Fibroblast of mammary gland (primary cell): ENCODE data around the gene RGS6.

Experiments
- DNase-seq: peaks from one replicate; pipeline ENCODE4 v3.0.0-alpha.2; 2010; ENCODE audit warnings: low read depth
- H3K4me3 ChIP-seq: 2 replicates; pipeline ENCODE4 v1.5.1; 2011; ENCODE audit warnings: low read depth, mild to moderate bottlenecking, low read length, moderate library complexity; ENCODE audit not compliant: control insufficient read depth
- TF ChIP-seq, protein P1 (sequence below): conservative IDR thresholded peaks from 2 replicates; pipeline ENCODE4 v1.5.1; 2011; ENCODE audit warnings: low read depth, low read length, inconsistent platforms; ENCODE audit not compliant: control insufficient read depth, insufficient read depth

The RGS6 gene

DNA sequence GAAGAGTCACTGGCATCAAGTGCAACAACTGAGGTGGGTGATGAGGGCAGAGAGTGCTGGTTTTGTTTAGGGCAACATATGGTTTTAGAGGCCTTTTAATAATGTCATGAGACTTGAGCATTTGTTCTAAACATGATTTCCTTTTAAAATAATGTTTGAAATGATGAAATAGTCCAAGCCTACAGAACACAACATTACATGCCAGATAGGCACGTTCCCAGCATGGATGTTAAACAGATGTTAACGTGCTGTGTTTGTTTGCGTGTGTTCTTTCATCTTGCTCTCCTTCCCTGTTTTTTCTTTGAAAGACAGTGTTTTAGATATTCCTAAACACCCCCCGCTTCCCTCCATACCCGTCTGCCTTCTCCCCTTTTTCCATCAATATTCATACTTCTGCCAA, 82.3 kb downstream of the RGS6 start:
- TF ChIP-seq, protein P1, sequence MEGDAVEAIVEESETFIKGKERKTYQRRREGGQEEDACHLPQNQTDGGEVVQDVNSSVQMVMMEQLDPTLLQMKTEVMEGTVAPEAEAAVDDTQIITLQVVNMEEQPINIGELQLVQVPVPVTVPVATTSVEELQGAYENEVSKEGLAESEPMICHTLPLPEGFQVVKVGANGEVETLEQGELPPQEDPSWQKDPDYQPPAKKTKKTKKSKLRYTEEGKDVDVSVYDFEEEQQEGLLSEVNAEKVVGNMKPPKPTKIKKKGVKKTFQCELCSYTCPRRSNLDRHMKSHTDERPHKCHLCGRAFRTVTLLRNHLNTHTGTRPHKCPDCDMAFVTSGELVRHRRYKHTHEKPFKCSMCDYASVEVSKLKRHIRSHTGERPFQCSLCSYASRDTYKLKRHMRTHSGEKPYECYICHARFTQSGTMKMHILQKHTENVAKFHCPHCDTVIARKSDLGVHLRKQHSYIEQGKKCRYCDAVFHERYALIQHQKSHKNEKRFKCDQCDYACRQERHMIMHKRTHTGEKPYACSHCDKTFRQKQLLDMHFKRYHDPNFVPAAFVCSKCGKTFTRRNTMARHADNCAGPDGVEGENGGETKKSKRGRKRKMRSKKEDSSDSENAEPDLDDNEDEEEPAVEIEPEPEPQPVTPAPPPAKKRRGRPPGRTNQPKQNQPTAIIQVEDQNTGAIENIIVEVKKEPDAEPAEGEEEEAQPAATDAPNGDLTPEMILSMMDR: no peak
- H3K4me3 ChIP-seq: no peak overlapping the region
- DNase-seq: no peak

DNA sequence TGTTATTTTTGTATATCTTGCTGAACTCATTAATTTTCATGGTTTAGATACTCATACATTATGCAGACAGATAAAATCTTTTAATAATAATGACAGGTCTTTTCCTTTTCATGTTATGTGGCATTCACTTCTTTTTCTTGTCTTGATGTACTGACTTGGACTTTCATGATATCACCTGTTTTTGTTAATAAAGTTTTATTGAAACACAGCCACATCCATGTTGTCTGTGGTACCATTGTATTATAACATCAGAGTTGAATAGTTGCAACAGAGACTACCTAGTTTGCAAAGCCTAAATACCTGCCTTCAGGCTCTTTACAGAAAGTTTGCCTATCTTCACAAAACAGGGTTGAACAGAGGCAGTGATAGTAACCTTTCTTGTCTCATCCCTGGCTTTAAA, 85.1 kb downstream of the RGS6 start:
- H3K4me3 ChIP-seq: no peak overlapping the region
- TF ChIP-seq, protein P1: no peak
- DNase-seq: no peak

DNA sequence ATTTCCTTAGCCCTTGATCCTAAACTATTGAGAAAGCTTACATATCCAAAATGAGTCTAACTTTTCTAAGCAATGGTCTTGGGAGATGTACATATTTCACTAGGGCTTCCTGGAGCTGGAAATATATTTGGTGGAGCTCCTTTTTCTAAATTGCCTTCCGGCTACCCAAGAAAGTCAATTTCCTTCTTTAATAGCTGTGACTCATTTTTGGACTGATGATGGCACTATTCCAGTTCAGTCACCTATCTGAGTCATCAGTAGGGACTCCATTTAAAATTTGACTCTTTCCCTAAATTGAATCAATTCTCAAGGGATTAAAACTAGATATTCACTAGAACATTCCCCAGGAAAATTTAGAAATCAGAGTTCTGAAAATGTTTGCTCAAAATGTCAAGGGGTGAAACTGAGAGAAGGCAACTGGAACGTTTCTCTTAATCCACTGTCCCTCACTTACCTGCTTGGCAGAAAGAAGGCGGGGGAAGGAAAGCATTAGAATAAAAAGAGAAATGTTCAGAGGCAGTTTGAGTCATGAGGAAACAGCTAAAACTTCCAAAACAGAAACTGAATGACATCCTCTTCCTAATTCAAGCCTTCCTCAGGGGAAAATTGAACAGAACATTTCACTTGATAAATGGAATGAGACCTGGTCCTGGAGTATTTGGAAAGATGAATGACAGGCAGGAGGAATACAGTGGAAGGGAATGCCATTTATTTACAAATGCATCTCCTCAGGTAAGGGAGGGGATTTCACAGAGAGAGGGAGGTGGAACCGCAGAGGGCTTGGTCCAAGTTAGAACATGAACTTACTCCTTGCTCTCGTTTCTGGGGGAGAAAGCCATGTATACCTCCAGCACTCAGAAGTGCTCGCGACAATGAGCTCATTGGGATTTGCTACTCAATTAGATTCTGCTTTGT, 91.2 kb downstream of the RGS6 start:
- TF ChIP-seq, protein P1: no peak
- no peak overlapping the region for H3K4me3 ChIP-seq
- DNase-seq: peak; percentile 23

DNA sequence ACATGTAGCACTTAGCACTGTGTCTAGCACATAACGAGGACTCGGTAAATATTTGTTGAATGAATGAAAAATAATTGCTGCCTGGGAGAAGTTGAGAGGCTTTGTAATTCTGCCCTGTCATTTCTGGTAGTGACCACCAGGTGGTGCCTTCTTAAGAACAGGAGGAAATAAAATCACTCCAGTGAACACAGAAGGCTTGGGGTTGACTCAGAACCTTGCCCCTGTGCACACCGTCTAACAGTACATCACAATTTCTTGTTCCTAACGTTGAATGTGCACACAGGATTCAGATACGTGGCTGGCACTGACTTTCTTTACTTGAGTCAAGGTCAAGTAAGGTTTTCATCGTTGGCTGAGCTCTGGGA, 91.8 kb downstream of the RGS6 start:
- DNase-seq: peak; percentile 35
- no peak overlapping the region for H3K4me3 ChIP-seq

DNA sequence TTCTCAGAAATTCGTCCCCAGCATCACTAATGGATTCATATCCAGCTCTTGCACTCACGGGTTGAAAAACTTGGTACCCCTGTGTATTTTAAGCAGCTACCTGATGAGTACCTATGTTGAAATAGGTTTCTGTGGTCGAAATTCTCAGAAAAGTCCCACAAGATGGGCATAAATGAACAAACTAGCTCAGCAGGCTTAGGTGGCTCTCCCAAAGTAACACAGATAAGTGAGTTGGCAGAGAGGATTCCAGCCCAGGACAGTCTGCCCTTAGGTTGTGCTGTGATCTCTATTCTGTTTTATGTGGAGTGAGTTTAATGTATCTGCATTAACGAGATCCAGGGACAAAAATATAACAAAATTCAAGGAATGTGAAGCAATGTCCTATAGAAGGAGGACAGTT, 92.3 kb downstream of the RGS6 start:
- no peak for DNase-seq
- TF ChIP-seq, protein P1: no peak

More for the DNA sequence above, 91.8 kb downstream of the RGS6 start:
- TF ChIP-seq, protein P1: peak; percentile 34

DNA sequence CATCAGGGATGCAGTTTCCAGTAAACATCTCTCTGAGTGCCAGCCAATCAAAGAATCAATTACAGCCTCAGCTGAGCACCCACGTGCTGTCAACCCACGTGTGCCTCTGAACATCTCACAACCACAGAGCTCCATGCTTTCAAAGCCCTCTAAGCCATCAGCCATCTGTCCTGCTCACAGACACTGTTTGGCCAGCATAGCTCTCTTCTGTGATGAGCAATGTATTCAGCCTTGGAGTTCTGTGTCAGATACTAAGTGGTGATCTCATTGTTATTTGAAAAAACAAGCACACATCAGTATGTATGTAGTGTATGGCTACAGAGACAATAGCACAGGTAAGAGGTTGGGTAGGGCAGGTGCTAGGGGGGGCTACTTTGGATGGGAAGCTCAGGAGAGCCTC, 94.3 kb downstream of the RGS6 start:
- TF ChIP-seq, protein P1: no peak
- no peak overlapping the region for H3K4me3 ChIP-seq
- no peak for DNase-seq

More for the DNA sequence above, 92.3 kb downstream of the RGS6 start:
- no peak overlapping the region for H3K4me3 ChIP-seq

DNA sequence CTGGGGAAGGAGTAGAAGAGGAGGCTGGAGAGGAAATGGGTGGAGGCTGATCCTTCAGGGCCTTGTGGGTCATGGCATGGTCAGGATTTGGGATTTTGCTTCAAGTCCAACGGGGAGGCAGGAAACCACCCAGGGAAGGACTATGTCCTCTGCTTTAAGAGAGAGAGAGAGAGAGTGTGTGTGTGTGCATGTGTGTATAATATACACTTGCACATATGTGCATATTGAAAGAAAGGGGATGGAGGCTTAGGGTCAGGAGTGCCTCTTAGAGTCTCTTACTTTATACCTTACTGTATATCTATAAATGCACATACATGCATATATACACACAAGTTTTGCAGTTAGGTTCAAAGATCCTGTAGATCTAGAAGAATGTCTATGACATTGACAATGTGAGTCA, 94.8 kb downstream of the RGS6 start:
- no peak overlapping the region for H3K4me3 ChIP-seq
- TF ChIP-seq, protein P1: no peak
- DNase-seq: no peak
